A549 (cell line): ENCODE data around the gene MAPRE2. TPM values are rescaled to one million over a fixed set of nuclear protein-coding genes. Genes with fewer than 3 reads are reported as not detected.

ENCODE experiments used
- ATAC-seq, 2 experiments: fragments of 200-7000 bp in 1 of 2; fragments of >200 bp in 1 of 2; cut with Nextera tagmentation in 1 of 2; cut with Tn5 transposase in 1 of 2; 3 replicates each; pipeline versions ENCODE4 v1.8.0 to v1.9.1; 2018 to 2020; ENCODE audit warnings: mild to moderate bottlenecking in 1 of 2, moderate library complexity in 1 of 2
- CTCF ChIA-PET: fragments of 300-600 bp; sonication (Branson Sonifier 250); formaldehyde crosslinking; extraction: SDS; loops from one replicate; lab custom pipeline; 2021; ENCODE audit warnings: antibody characterized with exemption, inconsistent platforms; lab: Yijun Ruan, JAX
- POLR2A ChIA-PET: fragments of 350-600 bp; formaldehyde crosslinking; extraction: SDS; loops from one replicate; lab custom pipeline; 2021; ENCODE audit warnings: antibody characterized with exemption, inconsistent platforms; lab: Yijun Ruan, JAX
- DNase-seq, 2 experiments: peaks; one replicate each; pipeline versions ENCODE4 v3.0.0 to v3.0.0-alpha.2; 2011 to 2016; ENCODE audit warnings: low read depth in 1 of 2, low spot score in 1 of 2
- FAIRE-seq: peaks from 2 replicates; lab custom pipeline; 2011; peaks lifted over from hg19 to GRCh38; lab: Jason Lieb, UNC
- H3K27ac ChIP-seq, 2 experiments: fragments of >200 bp; sonication (Bioruptor Twin); formaldehyde crosslinking; 3 replicates each; pipeline ENCODE4 v1.5.1; 2016 to 2017
- H3K4me1 ChIP-seq: fragments of >200 bp; sonication (Bioruptor Twin); formaldehyde crosslinking; 3 replicates; pipeline ENCODE4 v1.6.1; 2016
- H3K4me2 ChIP-seq: fragments of >200 bp; sonication (Bioruptor Twin); formaldehyde crosslinking; 3 replicates; pipeline ENCODE4 v1.6.1; 2016
- H3K4me3 ChIP-seq: fragments of >200 bp; sonication (Bioruptor Twin); formaldehyde crosslinking; 3 replicates; pipeline ENCODE4 v1.5.1; 2016
- H3K9me3 ChIP-seq: fragments of >200 bp; sonication (Bioruptor Twin); formaldehyde crosslinking; 3 replicates; pipeline ENCODE4 v1.6.1; 2016
- CBX2 ChIP-seq: fragments of 200-600 bp; sonication (generic); IDR thresholded peaks from 2 replicates; pipeline ENCODE4 v1.6.1; 2016; ENCODE audit warnings: low read depth, mild to moderate bottlenecking, borderline replicate concordance
- CTCF ChIP-seq: fragments of >200 bp; sonication (Bioruptor Twin); formaldehyde crosslinking; IDR thresholded peaks from 3 replicates; pipeline ENCODE4 v1.5.1; 2016
- EHMT2 ChIP-seq: fragments of 200-600 bp; sonication (generic); IDR thresholded peaks from 2 replicates; pipeline ENCODE4 v1.6.1; 2016; ENCODE audit warnings: antibody characterized with exemption, low read depth, mild to moderate bottlenecking, moderate library complexity
- FOSB ChIP-seq: fragments of 250-450 bp; sonication (Bioruptor Pico); IDR thresholded peaks from 2 replicates; pipeline ENCODE4 v1.5.0; 2020; ENCODE audit warnings: mild to moderate bottlenecking, moderate library complexity
- HMGXB4 ChIP-seq: fragments of 250-450 bp; sonication (Bioruptor Pico); IDR thresholded peaks from 2 replicates; pipeline ENCODE4 v1.5.0; 2021; ENCODE audit warnings: mild to moderate bottlenecking, moderate library complexity, borderline replicate concordance
- JUN ChIP-seq, 2 experiments: fragments of >200 bp; sonication (Bioruptor Twin); formaldehyde crosslinking; IDR thresholded peaks; 2 replicates in 1 of 2; 3 replicates in 1 of 2; pipeline ENCODE4 v1.6.1; 2016 to 2017
- JUNB ChIP-seq: fragments of >200 bp; sonication (Bioruptor Twin); formaldehyde crosslinking; IDR thresholded peaks from 2 replicates; pipeline ENCODE4 v1.6.1; 2016
- MAFK ChIP-seq: fragments of 450-650 bp; IDR thresholded peaks from 2 replicates; pipeline ENCODE4 v1.6.1; 2014; ENCODE audit not compliant: partially characterized antibody
- MAX ChIP-seq: IDR thresholded peaks from 2 replicates; pipeline ENCODE4 v1.6.1; 2012
- MYC ChIP-seq: IDR thresholded peaks from 2 replicates; pipeline ENCODE4 v1.6.1; 2012; ENCODE audit warnings: mild to moderate bottlenecking, inconsistent platforms, low read length, improper control_type of control experiment, borderline replicate concordance
- PHF8 ChIP-seq: fragments of 200-600 bp; sonication (generic); IDR thresholded peaks from 2 replicates; pipeline ENCODE4 v1.6.1; 2016; ENCODE audit warnings: low read depth, mild to moderate bottlenecking, antibody characterized with exemption, moderate library complexity, borderline replicate concordance
- POLR2A ChIP-seq: IDR thresholded peaks from 2 replicates; pipeline ENCODE4 v1.6.1; 2012; ENCODE audit warnings: mild to moderate bottlenecking, low read length
- RAD21 ChIP-seq, 2 experiments: fragments of >200 bp in 1 of 2; sonication (Bioruptor Twin) in 1 of 2; formaldehyde crosslinking in 1 of 2; IDR thresholded peaks in 1 of 2; conservative IDR thresholded peaks in 1 of 2; 2 replicates in 1 of 2; 3 replicates in 1 of 2; pipeline ENCODE4 v1.6.1; 2012 to 2018; ENCODE audit warnings: inconsistent platforms in 1 of 2
- RCOR1 ChIP-seq: fragments of 150-350 bp; IDR thresholded peaks from 2 replicates; pipeline ENCODE4 v1.6.1; 2014; ENCODE audit warnings: antibody characterized with exemption, low read length, low read depth
- RFX5 ChIP-seq: fragments of 450-650 bp; IDR thresholded peaks from 2 replicates; pipeline ENCODE4 v1.7.1; 2014; ENCODE audit warnings: antibody characterized with exemption, mild to moderate bottlenecking, moderate library complexity
- TP53 ChIP-seq: fragments of 250-450 bp; sonication (Bioruptor Pico); IDR thresholded peaks from 2 replicates; pipeline ENCODE4 v1.5.0; 2021; ENCODE audit warnings: mild to moderate bottlenecking, moderate library complexity
- ZSCAN20 ChIP-seq: fragments of 250-450 bp; sonication (Bioruptor Pico); IDR thresholded peaks from 2 replicates; pipeline ENCODE4 v1.8.0; 2022; ENCODE audit warnings: mild to moderate bottlenecking, moderate library complexity
- WGBS: methylation state at CpG from one replicate; pipeline ENCODE4 v1.1.6; 2017; ENCODE audit errors: missing lambda C conversion rate; 5-methylcytosine and 5-hydroxymethylcytosine counted together
- polyA minus RNA-seq: library from RNA; depleted of rRNA, polyadenylated mRNA; stranded (reverse); fragments of >200 nt; gene quantifications from 2 replicates; pipeline ENCODE4 v1.2.3, GENCODE V29; 2011; rRNA and poly(A)+ RNA removed
- polyA plus RNA-seq, 4 experiments: library from polyadenylated mRNA; depleted of rRNA in 3 of 4; stranded (reverse); fragments of >200 nt; fragmentation: RNase III in 1 of 4; extraction: RNeasy Plus Mini Kit Qiagen cat#74134 plus additional on column Dnase treatment in 1 of 4; gene quantifications; 2 replicates in 3 of 4; 3 replicates in 1 of 4; pipeline ENCODE4 v1.2.3, GENCODE V29; 2011 to 2017
- TF ChIP-seq, protein P1 (sequence below): fragments of >200 bp; sonication (Bioruptor Twin); formaldehyde crosslinking; IDR thresholded peaks from 3 replicates; pipeline ENCODE4 v1.6.1; 2016
- TF ChIP-seq, protein P2 (sequence below): fragments of 450-650 bp; IDR thresholded peaks from 2 replicates; pipeline ENCODE4 v1.6.1; 2014; ENCODE audit warnings: antibody characterized with exemption
- TF ChIP-seq, protein P3 (sequence below): fragments of 250-450 bp; sonication (Bioruptor Pico); IDR thresholded peaks from 2 replicates; pipeline ENCODE4 v1.5.0; 2020; ENCODE audit warnings: low read depth, mild to moderate bottlenecking, moderate library complexity

Gene MAPRE2
- 46.3 and 59.1 TPM in 2 replicates for polyA plus RNA-seq (2011; rRNA removed)
- 15.7 and 16.9 TPM in 2 replicates for polyA plus RNA-seq (2012; cell fraction: cytosol; rRNA removed)
- 8.8 and 12.0 TPM in 2 replicates for polyA plus RNA-seq (2012; cell fraction: nucleus; rRNA removed)
- 11.2 to 11.4 TPM (median 11.3 TPM) in 3 replicates for polyA plus RNA-seq (2017; fragmentation: RNase III; extraction: RNeasy Plus Mini Kit Qiagen cat#74134 plus additional on column Dnase treatment)
- 34.2 and 39.8 TPM in 2 replicates for polyA minus RNA-seq

- 1% methylated on average over 21 of the region's 54 CpGs for WGBS
Measured at GRCh38 chr18:35040988-35041814, at the start of gene MAPRE2. MAPRE2 (plus strand) TSS chr18:35041413; CDS start chr18:35041540, 127 bp downstream.

DNA sequence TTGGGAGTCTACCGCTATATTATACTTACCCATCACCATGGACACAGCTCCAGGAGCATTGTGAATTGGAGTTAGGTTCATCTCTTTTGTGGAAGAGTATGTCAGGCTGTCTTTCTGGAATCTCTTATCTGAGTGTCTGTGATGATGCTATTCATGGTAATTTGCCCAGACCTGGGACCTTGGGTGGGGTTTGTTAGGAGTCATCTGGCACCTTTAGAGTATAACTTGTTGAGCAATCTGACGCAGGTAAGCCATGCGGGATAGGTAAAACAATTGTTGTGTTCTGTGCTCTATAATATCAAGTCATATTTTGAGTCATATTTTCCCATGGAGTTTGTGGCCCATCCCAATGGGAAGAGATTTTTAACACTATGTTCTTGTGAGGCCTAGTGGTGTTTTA lies 49.7 kb upstream of the MAPRE2 start:
- CTCF ChIA-PET = interaction anchor here (1.1 kb wide), 1 partner anchor 152 kb away, joined by 3 read pairs; no protein-coding TSS in a partner anchor
- no peaks in the 10 kb centered on the region for H3K9me3 ChIP-seq
- H3K27ac ChIP-seq = no peak overlapping the region
- ATAC-seq (no peak), FAIRE-seq (no peak), DNase-seq (no peak)
- POLR2A ChIA-PET = no interaction called here
- WGBS = 100% methylated on average over 3 of the region's 3 CpGs
- H3K4me3 ChIP-seq = no peak overlapping the region
- H3K4me2 ChIP-seq = no peak overlapping the region
- no peak for TF ChIP-seq HMGXB4 (CRISPR knock-in tag)
- no peak for TF ChIP-seq ZSCAN20 (CRISPR knock-in tag)
- no peak for TF ChIP-seq FOSB (CRISPR knock-in tag)
- no peak for TF ChIP-seq MAFK
- TF ChIP-seq CTCF = no peak
- TF ChIP-seq POLR2A = no peak
- no peak for TF ChIP-seq PHF8
- TF ChIP-seq MYC = no peak
- no peak for TF ChIP-seq EHMT2
- no peak for TF ChIP-seq RAD21 (conservative IDR thresholded peaks at IDR 0.05 in 1 of 2, IDR thresholded peaks at IDR 0.05 in 1 of 2)
- no peak for TF ChIP-seq JUN (IDR thresholded peaks at IDR 0.05)
- no peak for TF ChIP-seq JUNB
- H3K4me1 ChIP-seq = no peaks in the 10 kb centered on the region

More at GRCh38 chr18:35040988-35041814, at the start of gene MAPRE2:
- CTCF ChIA-PET = interaction anchor here (1.2 to 1.6 kb wide), 2 partner anchors 15 to 103 kb away, joined by 3 to 4 read pairs; no protein-coding TSS in a partner anchor
- DNase-seq (peak; percentile 73 to 95), ATAC-seq (peak; percentile 97), FAIRE-seq (no peak)
- TF ChIP-seq, protein P1, sequence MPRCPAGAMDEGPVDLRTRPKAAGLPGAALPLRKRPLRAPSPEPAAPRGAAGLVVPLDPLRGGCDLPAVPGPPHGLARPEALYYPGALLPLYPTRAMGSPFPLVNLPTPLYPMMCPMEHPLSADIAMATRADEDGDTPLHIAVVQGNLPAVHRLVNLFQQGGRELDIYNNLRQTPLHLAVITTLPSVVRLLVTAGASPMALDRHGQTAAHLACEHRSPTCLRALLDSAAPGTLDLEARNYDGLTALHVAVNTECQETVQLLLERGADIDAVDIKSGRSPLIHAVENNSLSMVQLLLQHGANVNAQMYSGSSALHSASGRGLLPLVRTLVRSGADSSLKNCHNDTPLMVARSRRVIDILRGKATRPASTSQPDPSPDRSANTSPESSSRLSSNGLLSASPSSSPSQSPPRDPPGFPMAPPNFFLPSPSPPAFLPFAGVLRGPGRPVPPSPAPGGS = peak; percentile 71; the same call in 1 of the 3 replicates
- TF ChIP-seq TP53 (CRISPR knock-in tag) (0 out of 2 replicates have a peak, but pooled peaks have one; percentile 54), MYC (0 out of 2 replicates have a peak, but pooled peaks have one; percentile 62), POLR2A (peak; percentile 94), RCOR1 (no peak), RFX5 (peak; percentile 84), RAD21 (conservative IDR thresholded peaks at IDR 0.05 in 1 of 2, IDR thresholded peaks at IDR 0.05 in 1 of 2) (0 out of 5 replicates have a peak, but pooled peaks of 1 of the 2 experiments have one; percentile 10), PHF8 (peak; percentile 35; the same call in 1 of the 2 replicates), JUN (IDR thresholded peaks at IDR 0.05) (peak in 1 of 2 experiments; percentile 61; a peak in 2 of 5 replicates), CBX2 (no peak), MAX (peak; percentile 58), MAFK (peak; percentile 42)
- TF ChIP-seq, protein P2, sequence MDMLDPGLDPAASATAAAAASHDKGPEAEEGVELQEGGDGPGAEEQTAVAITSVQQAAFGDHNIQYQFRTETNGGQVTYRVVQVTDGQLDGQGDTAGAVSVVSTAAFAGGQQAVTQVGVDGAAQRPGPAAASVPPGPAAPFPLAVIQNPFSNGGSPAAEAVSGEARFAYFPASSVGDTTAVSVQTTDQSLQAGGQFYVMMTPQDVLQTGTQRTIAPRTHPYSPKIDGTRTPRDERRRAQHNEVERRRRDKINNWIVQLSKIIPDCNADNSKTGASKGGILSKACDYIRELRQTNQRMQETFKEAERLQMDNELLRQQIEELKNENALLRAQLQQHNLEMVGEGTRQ = peak; percentile 95
- TF ChIP-seq, protein P3, sequence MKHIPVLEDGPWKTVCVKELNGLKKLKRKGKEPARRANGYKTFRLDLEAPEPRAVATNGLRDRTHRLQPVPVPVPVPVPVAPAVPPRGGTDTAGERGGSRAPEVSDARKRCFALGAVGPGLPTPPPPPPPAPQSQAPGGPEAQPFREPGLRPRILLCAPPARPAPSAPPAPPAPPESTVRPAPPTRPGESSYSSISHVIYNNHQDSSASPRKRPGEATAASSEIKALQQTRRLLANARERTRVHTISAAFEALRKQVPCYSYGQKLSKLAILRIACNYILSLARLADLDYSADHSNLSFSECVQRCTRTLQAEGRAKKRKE (CRISPR knock-in tag) = no peak
- peaks cover 33% of the 10 kb centered on the region for H3K4me1 ChIP-seq
- peak within 1 kb of the TSS; percentile 74 to 93 for H3K27ac ChIP-seq
- peak within 1 kb of the TSS; percentile 97 for H3K4me2 ChIP-seq
- peak within 1 kb of the TSS; percentile 72 for H3K4me3 ChIP-seq
- POLR2A ChIA-PET = interaction anchor here (0.9 to 2.0 kb wide), 8 partner anchors 12 to 249 kb away, joined by 3 to 7 read pairs (median 4); partner anchors contain the start of genes ZNF397 and ZSCAN30
- no peaks in the 10 kb centered on the region for H3K9me3 ChIP-seq
